Panc1 (cell line): ENCODE results near the gene ATPAF2. TPM values are rescaled to one million over a fixed set of nuclear protein-coding genes. Genes with fewer than 3 reads are reported as not detected.

Experiments
- ATAC-seq: fragments of 200-7000 bp; cut with Tn5 transposase; 2 replicates; pipeline ENCODE4 v1.9.1; 2020; ENCODE audit warnings: mild to moderate bottlenecking, moderate library complexity
- BruUV-seq: library from RNA; stranded (reverse); fragments of 400-500 nt; replicated peaks from 2 replicates; lab custom pipeline; 2021; lab: Mats Ljungman, UMichigan
- CTCF ChIA-PET: fragments of 300-600 bp; sonication (Branson Sonifier 250); formaldehyde crosslinking; loops from one replicate; lab custom pipeline; 2022; ENCODE audit warnings: antibody characterized with exemption; lab: Charles Lee
- POLR2A ChIA-PET: fragments of 300-600 bp; sonication (Branson Sonifier 250); formaldehyde crosslinking; loops from one replicate; lab custom pipeline; 2022; ENCODE audit warnings: antibody characterized with exemption; lab: Charles Lee
- DNase-seq: peaks from one replicate; pipeline ENCODE4 v3.0.0-alpha.2; 2010; ENCODE audit warnings: low read depth, low spot score
- H3K27ac ChIP-seq: 2 replicates; pipeline ENCODE4 v1.5.1; 2011; ENCODE audit warnings: mild to moderate bottlenecking, low read length, inconsistent platforms
- H3K27me3 ChIP-seq: fragments of 200-500 bp; sonication (Bioruptor generic); 2 replicates; pipeline ENCODE4 v1.6.0; 2014; ENCODE audit warnings: low read length, inconsistent platforms; ENCODE audit not compliant: control insufficient read depth, insufficient read depth
- H3K36me3 ChIP-seq: fragments of 200-500 bp; sonication (Bioruptor generic); 2 replicates; pipeline ENCODE4 v1.5.1; 2014; ENCODE audit warnings: inconsistent platforms, mild to moderate bottlenecking, low read length, moderate library complexity; ENCODE audit not compliant: control insufficient read depth, insufficient read depth
- H3K4me1 ChIP-seq: 2 replicates; pipeline ENCODE4 v1.5.1; 2011; ENCODE audit warnings: inconsistent platforms, mild to moderate bottlenecking, low read length, moderate library complexity; ENCODE audit not compliant: control insufficient read depth, insufficient read depth
- H3K4me3 ChIP-seq, 2 experiments: 2 replicates each; pipeline ENCODE4 v1.5.1; 2011 to 2012; ENCODE audit warnings: low read depth in 2 of 2, low read length in 2 of 2, mild to moderate bottlenecking in 2 of 2, inconsistent platforms in 1 of 2, moderate library complexity in 1 of 2
- H3K9me3 ChIP-seq: fragments of 200-500 bp; sonication (Bioruptor generic); 2 replicates; pipeline ENCODE4 v1.5.1; 2014; ENCODE audit warnings: low read depth, mild to moderate bottlenecking, inconsistent platforms, low read length, moderate library complexity; ENCODE audit not compliant: control insufficient read depth, insufficient read depth
- CTCF ChIP-seq: fragments of 450-650 bp; IDR thresholded peaks from 2 replicates; pipeline ENCODE4 v1.5.1; 2017; ENCODE audit warnings: mild to moderate bottlenecking
- POLR2AphosphoS5 ChIP-seq: IDR thresholded peaks from 2 replicates; pipeline ENCODE4 v1.6.1; 2012; ENCODE audit warnings: mild to moderate bottlenecking, low read depth, low read length, moderate library complexity
- SIN3A ChIP-seq: IDR thresholded peaks from 2 replicates; pipeline ENCODE4 v1.6.1; 2012; ENCODE audit warnings: low read depth, mild to moderate bottlenecking, low read length, moderate library complexity, borderline replicate concordance; ENCODE audit not compliant: insufficient read depth
- TCF7L2 ChIP-seq: IDR thresholded peaks from 2 replicates; pipeline ENCODE4 v1.6.1; 2011; ENCODE audit warnings: mild to moderate bottlenecking, low read depth, low read length, inconsistent platforms
- in situ Hi-C: cut with HindIII; loops from 2 replicates; pipeline ENCODE4 v1.10.0; 2016; ENCODE audit warnings: low sequenced_read_pairs, low pct_unique_long_range_greater_than_20kb
- intact Hi-C: fragments of 100-400 bp; cut with micrococcal nuclease; formaldehyde crosslinking; loops from one replicate; pipeline ENCODE4 v1.10.0; 2022; ENCODE audit not compliant: unreplicated experiment
- total RNA-seq: library from RNA; stranded (reverse); gene quantifications from one replicate; pipeline ENCODE4 v1.2.1, GENCODE V29; 2021; ENCODE audit not compliant: unreplicated experiment
- TF ChIP-seq, protein P1 (sequence below), 2 experiments: IDR thresholded peaks; 2 replicates each; pipeline ENCODE4 v1.6.1; 2011 to 2012; ENCODE audit warnings: low read depth in 2 of 2, control low read depth in 1 of 2, low read length in 1 of 2, mild to moderate bottlenecking in 1 of 2, moderate library complexity in 1 of 2; ENCODE audit not compliant: insufficient read depth in 1 of 2

The ATPAF2 gene
- total RNA-seq, 1 experiment from 2014 or later = 22.3 TPM

- Histone ChIP-seq H3K27me3 (no peaks in the 10 kb centered on the region), H3K36me3 (no peaks in the 10 kb centered on the region), H3K9me3 (no peaks in the 10 kb centered on the region), H3K27ac (0 out of 2 replicates have a peak overlapping the region, but pooled peaks have one; percentile 48), H3K4me3 (peak overlapping the region; percentile 17 to 43; a peak in 3 of 4 replicates), H3K4me1 (peaks cover 5% of the 10 kb centered on the region; the same call in 1 of the 2 replicates)
- intact Hi-C loops = no loop called here
- in situ Hi-C loops = no loop called here
- ChIA-PET POLR2A (no interaction called here), CTCF (no interaction called here)
- no peak for TF ChIP-seq TCF7L2
- no peak for TF ChIP-seq SIN3A
- TF ChIP-seq CTCF = no peak
- TF ChIP-seq POLR2AphosphoS5 = no peak
- TF ChIP-seq, protein P1, sequence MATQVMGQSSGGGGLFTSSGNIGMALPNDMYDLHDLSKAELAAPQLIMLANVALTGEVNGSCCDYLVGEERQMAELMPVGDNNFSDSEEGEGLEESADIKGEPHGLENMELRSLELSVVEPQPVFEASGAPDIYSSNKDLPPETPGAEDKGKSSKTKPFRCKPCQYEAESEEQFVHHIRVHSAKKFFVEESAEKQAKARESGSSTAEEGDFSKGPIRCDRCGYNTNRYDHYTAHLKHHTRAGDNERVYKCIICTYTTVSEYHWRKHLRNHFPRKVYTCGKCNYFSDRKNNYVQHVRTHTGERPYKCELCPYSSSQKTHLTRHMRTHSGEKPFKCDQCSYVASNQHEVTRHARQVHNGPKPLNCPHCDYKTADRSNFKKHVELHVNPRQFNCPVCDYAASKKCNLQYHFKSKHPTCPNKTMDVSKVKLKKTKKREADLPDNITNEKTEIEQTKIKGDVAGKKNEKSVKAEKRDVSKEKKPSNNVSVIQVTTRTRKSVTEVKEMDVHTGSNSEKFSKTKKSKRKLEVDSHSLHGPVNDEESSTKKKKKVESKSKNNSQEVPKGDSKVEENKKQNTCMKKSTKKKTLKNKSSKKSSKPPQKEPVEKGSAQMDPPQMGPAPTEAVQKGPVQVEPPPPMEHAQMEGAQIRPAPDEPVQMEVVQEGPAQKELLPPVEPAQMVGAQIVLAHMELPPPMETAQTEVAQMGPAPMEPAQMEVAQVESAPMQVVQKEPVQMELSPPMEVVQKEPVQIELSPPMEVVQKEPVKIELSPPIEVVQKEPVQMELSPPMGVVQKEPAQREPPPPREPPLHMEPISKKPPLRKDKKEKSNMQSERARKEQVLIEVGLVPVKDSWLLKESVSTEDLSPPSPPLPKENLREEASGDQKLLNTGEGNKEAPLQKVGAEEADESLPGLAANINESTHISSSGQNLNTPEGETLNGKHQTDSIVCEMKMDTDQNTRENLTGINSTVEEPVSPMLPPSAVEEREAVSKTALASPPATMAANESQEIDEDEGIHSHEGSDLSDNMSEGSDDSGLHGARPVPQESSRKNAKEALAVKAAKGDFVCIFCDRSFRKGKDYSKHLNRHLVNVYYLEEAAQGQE (IDR thresholded peaks at IDR 0.05; ENCODE audit: insufficient read depth in 1 of 2, low read depth in 2 of 2, low read length in 1 of 2) = no peak
- no peak for DNase-seq
- ATAC-seq = peak; percentile 78
- BruUV-seq = no TSS peak
Measured at GRCh38 chr17:18070861-18071340, 31.9 kb upstream of the ATPAF2 start.

DNA sequence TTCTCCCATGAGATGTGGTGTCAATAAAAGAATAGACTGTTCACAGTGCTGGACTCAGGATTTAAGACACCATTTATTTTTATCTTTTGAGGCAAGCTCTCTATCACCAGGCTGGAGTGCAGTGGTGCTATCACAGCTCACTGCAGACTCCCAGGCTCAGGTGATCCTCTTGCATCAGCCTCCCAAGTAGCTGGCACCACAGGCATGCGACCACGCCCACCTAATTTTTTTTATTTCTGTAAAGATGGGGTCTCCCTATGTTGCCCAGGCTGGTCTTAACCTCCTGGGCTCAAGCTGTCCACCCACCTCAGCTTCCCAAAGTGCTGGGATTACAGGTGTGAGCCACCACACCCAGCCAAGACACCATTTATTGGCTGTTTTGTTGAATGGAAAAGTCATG is 30.1 kb upstream of the ATPAF2 start:
- Histone ChIP-seq H3K27ac (no peak overlapping the region), H3K4me3 (no peak overlapping the region), H3K4me1 (peaks cover 5% of the 10 kb centered on the region; the same call in 1 of the 2 replicates), H3K36me3 (0 out of 2 replicates have a peak, but pooled peaks cover 2% of the 10 kb centered on the region), H3K9me3 (no peaks in the 10 kb centered on the region), H3K27me3 (no peaks in the 10 kb centered on the region)
- CTCF ChIA-PET = no interaction called here
- in situ Hi-C loops (no loop called here), intact Hi-C loops (no loop called here)
- POLR2A ChIA-PET = no interaction called here
- no peak for DNase-seq
- BruUV-seq = no TSS peak
- ATAC-seq = no peak
- TF ChIP-seq, protein P1 (IDR thresholded peaks at IDR 0.05; ENCODE audit: insufficient read depth in 1 of 2, low read depth in 2 of 2, low read length in 1 of 2) = no peak
- TF ChIP-seq SIN3A (no peak), CTCF (no peak), POLR2AphosphoS5 (no peak), TCF7L2 (no peak)
